Measurements from ENCODE around the gene TSHZ2. TPM values are rescaled to one million over a fixed set of nuclear protein-coding genes. Genes with fewer than 3 reads are reported as not detected.
"Not testable (repeated sequence)": the region's sequence is repeated elsewhere in the genome, so short reads cannot be mapped to it uniquely, and the experiment has no call there.

Gene TSHZ2
- total and polyA plus RNA-seq, 2 donors (not counting 3 experiments of a cell fraction or from before 2014, with no cell fraction given) = not detected

GRCh38 chr20:53322651-53323050 lies 350.5 kb downstream of the TSHZ2 start:
- Histone ChIP-seq H3K9me3 (replicated peaks; ENCODE audit: control insufficient read depth, insufficient read depth, low read length) (no peaks in the 10 kb centered on the region), H3K36me3 (ENCODE audit: control insufficient read depth in 2 of 2, extremely low read depth in 1 of 2, insufficient read depth in 2 of 2, low read length in 2 of 2) (no peaks in the 10 kb centered on the region), H3K79me2 (ENCODE audit: control insufficient read depth, insufficient read depth, low read length) (no peaks in the 10 kb centered on the region), H3K27ac (ENCODE audit: insufficient read depth, low read depth, low read length) (no peak overlapping the region), H4K20me1 (replicated peaks; ENCODE audit: control insufficient read depth, extremely low read depth, insufficient read depth, low read length) (no peaks in the 10 kb centered on the region), H2AFZ (ENCODE audit: low read depth, low read length) (no peak overlapping the region), H3K4me3 (replicated peaks in 1 of 3; ENCODE audit: insufficient read depth in 1 of 3, low read depth in 1 of 3, low read length in 3 of 3) (no peak overlapping the region), H3K4me2 (ENCODE audit: insufficient read depth, low read length) (no peak overlapping the region), H3K4me1 (ENCODE audit: control insufficient read depth, extremely low read depth, insufficient read depth, low read length) (no peaks in the 10 kb centered on the region), H3K27me3 (ENCODE audit: control insufficient read depth in 2 of 2, insufficient read depth in 2 of 2, low read length in 2 of 2) (no peaks in the 10 kb centered on the region), H3K9me1 (replicated peaks; ENCODE audit: control insufficient read depth, extremely low read depth, insufficient read depth, low read length) (no peaks in the 10 kb centered on the region), H3K9ac (replicated peaks; ENCODE audit: extremely low read depth, insufficient read depth, low read length) (no peak overlapping the region)
- TF ChIP-seq FOS (IDR thresholded peaks at IDR 0.05; ENCODE audit: borderline replicate concordance, insufficient read depth, low read length) = no peak
- TF ChIP-seq MYC (IDR thresholded peaks at IDR 0.05; ENCODE audit: low read depth, low read length) = no peak
- TF ChIP-seq POLR2AphosphoS5 (IDR thresholded peaks at IDR 0.05; ENCODE audit: insufficient read depth, low read depth, low read length) = no peak
- TF ChIP-seq, protein P1, sequence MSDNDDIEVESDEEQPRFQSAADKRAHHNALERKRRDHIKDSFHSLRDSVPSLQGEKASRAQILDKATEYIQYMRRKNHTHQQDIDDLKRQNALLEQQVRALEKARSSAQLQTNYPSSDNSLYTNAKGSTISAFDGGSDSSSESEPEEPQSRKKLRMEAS (IDR thresholded peaks at IDR 0.05; ENCODE audit: insufficient read depth, insufficient read length) = no peak
- TF ChIP-seq, protein P2, sequence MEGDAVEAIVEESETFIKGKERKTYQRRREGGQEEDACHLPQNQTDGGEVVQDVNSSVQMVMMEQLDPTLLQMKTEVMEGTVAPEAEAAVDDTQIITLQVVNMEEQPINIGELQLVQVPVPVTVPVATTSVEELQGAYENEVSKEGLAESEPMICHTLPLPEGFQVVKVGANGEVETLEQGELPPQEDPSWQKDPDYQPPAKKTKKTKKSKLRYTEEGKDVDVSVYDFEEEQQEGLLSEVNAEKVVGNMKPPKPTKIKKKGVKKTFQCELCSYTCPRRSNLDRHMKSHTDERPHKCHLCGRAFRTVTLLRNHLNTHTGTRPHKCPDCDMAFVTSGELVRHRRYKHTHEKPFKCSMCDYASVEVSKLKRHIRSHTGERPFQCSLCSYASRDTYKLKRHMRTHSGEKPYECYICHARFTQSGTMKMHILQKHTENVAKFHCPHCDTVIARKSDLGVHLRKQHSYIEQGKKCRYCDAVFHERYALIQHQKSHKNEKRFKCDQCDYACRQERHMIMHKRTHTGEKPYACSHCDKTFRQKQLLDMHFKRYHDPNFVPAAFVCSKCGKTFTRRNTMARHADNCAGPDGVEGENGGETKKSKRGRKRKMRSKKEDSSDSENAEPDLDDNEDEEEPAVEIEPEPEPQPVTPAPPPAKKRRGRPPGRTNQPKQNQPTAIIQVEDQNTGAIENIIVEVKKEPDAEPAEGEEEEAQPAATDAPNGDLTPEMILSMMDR (IDR thresholded peaks at IDR 0.05; ENCODE audit: extremely low read depth in 1 of 2, insufficient read depth in 1 of 2, low read depth in 1 of 2, low read length in 2 of 2) = no peak
- no peak for TF ChIP-seq GATA2 (IDR thresholded peaks at IDR 0.05; ENCODE audit: insufficient read depth, insufficient read length, low read depth, low read length)
- no peak for TF ChIP-seq JUN (IDR thresholded peaks at IDR 0.05; ENCODE audit: borderline replicate concordance, insufficient read depth, insufficient read length, low read depth)
- no peak for TF ChIP-seq POLR2A (IDR thresholded peaks at IDR 0.05; ENCODE audit: low read depth, low read length)
- no peak for TF ChIP-seq EZH2 (IDR thresholded peaks at IDR 0.05; ENCODE audit: borderline replicate concordance, low read depth, low read length, severe bottlenecking)
- ChIA-PET CTCF (no interaction called here), POLR2A (no interaction called here)
- intact Hi-C loops (cut with micrococcal nuclease) = no loop called here
- no peak for FAIRE-seq
- no TSS peak for BruUV-seq (replicated peaks)
- dilution Hi-C loops (cut with MboI; ENCODE audit: extremely low pct_ligation_motif_present, low sequenced_read_pairs) = no loop called here
- DNase-seq (ENCODE audit: low read depth, low spot score) = no peak

DNA sequence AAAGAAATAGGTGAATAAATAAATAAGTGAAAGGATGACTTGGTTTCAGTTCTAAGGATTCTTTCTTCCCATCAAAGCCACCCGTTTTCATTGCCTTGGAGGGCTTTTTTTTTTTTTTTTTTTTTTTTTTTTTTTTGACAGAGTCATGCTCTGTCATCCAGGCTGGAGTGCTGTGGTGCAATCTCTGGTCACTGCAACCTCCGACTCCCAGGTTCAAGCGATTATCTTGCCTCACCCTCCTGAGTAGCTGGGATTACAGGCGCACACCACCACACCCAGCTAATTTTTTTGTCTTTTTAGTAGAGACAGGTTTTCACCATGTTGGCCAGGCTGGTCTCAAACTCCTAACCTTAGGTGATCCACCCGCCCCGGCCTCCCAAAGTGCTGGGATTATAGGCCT lies 351.3 kb downstream of the TSHZ2 start:
- H3K4me1 ChIP-seq (ENCODE audit: control insufficient read depth, extremely low read depth, insufficient read depth, low read length); H3K27me3 ChIP-seq (ENCODE audit: control insufficient read depth in 2 of 2, insufficient read depth in 2 of 2, low read length in 2 of 2); H3K9me3 ChIP-seq (replicated peaks; ENCODE audit: control insufficient read depth, insufficient read depth, low read length); H3K4me3 ChIP-seq (replicated peaks in 1 of 3; ENCODE audit: insufficient read depth in 1 of 3, low read depth in 1 of 3, low read length in 3 of 3); H3K4me2 ChIP-seq (ENCODE audit: insufficient read depth, low read length); DNase-seq (ENCODE audit: low read depth, low spot score); intact Hi-C loops (cut with micrococcal nuclease); H4K20me1 ChIP-seq (replicated peaks; ENCODE audit: control insufficient read depth, extremely low read depth, insufficient read depth, low read length); H3K9me1 ChIP-seq (replicated peaks; ENCODE audit: control insufficient read depth, extremely low read depth, insufficient read depth, low read length); H3K36me3 ChIP-seq (ENCODE audit: control insufficient read depth in 2 of 2, extremely low read depth in 1 of 2, insufficient read depth in 2 of 2, low read length in 2 of 2); H3K9ac ChIP-seq (replicated peaks; ENCODE audit: extremely low read depth, insufficient read depth, low read length); dilution Hi-C loops (cut with MboI; ENCODE audit: extremely low pct_ligation_motif_present, low sequenced_read_pairs); FAIRE-seq; H2AFZ ChIP-seq (ENCODE audit: low read depth, low read length); H3K27ac ChIP-seq (ENCODE audit: insufficient read depth, low read depth, low read length); BruUV-seq (replicated peaks); POLR2A ChIA-PET; CTCF ChIA-PET; H3K79me2 ChIP-seq (ENCODE audit: control insufficient read depth, insufficient read depth, low read length): not testable (repeated sequence)
